C4-2B (cell line): ENCODE data around the gene TM2D3.

ENCODE experiments used
- CTCF ChIP-seq: fragments of 450-650 bp; conservative IDR thresholded peaks from 2 replicates; pipeline ENCODE4 v1.5.1; 2017; ENCODE audit warnings: mild to moderate bottlenecking
- ZFX ChIP-seq: fragments of 450-650 bp; IDR thresholded peaks from 2 replicates; pipeline ENCODE4 v1.6.1; 2017

GRCh38 chr15:101652786-101653430, 727 bp upstream of the TM2D3 start:
- TF ChIP-seq CTCF = no peak
- TF ChIP-seq ZFX = peak; percentile 43
